Liver (tissue), 3 donors: ENCODE results near the gene SRGAP1.

ENCODE experiments used
- CTCF ChIP-seq: fragments of 150-350 bp; IDR thresholded peaks from 2 replicates; pipeline ENCODE4 v1.5.1; 2017; ENCODE audit warnings: improper control_type of control experiment, low read depth, low read length; ENCODE audit not compliant: missing input control
- MAX ChIP-seq: IDR thresholded peaks from 2 replicates; pipeline ENCODE4 v1.6.1; 2016; ENCODE audit warnings: antibody characterized with exemption
- RAD21 ChIP-seq, 2 donors: IDR thresholded peaks; 2 replicates each; pipeline ENCODE4 v1.6.1; 2016; ENCODE audit warnings: antibody characterized with exemption in 2 of 2, mild to moderate bottlenecking in 2 of 2
- TAF1 ChIP-seq: conservative IDR thresholded peaks from 2 replicates; pipeline ENCODE4 v1.6.1; 2016; ENCODE audit warnings: antibody characterized with exemption, mild to moderate bottlenecking
- YY1 ChIP-seq: IDR thresholded peaks from 2 replicates; pipeline ENCODE4 v1.6.1; 2016; ENCODE audit warnings: antibody characterized with exemption, mild to moderate bottlenecking
- donor health status: healthy.
- donor health status: healthy.

GRCh38 chr12:63808631-63809030, 35.9 kb upstream of the SRGAP1 start:
- TF ChIP-seq YY1 (no peak), MAX (no peak), RAD21 (IDR thresholded peaks at IDR 0.05) (no peak), CTCF (no peak), TAF1 (no peak)
